ENCODE results near the gene PPP2R5C.

The PPP2R5C gene

GRCh38 chr14:101814934-101815333 lies 53.4 kb downstream of the PPP2R5C start:
- DNase-seq (ENCODE audit: low read depth) = no peak

GRCh38 chr14:101815994-101816393 lies 54.5 kb downstream of the PPP2R5C start:
- DNase-seq (ENCODE audit: low read depth) = no peak

DNA sequence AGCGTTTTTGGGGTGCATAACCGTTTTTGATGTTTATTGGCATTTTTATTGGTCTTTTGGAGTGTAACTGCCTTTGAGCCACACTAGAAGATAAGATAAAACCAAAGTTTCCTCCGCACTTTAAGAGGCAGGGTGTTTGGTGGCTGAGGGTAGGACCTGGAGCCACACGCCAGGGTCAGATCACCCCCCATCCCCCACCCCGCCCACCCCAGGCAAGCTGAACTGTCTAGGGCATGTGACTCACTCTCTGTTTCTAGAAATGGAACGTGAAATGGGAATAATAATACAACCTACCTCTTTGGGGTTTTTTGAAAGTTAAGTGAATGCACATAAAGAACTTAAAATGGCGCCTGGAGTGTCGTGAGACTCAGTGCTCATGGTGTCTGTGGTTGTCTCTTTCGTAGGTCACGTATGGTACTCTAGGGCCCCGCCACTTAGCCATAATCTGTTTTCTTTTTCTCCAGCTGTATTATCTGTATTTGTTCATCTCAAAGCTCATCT lies 56.0 kb downstream of the PPP2R5C start:
- DNase-seq (ENCODE audit: low read depth) = no peak

GRCh38 chr14:101819251-101819990 lies 57.9 kb downstream of the PPP2R5C start:
- DNase-seq (ENCODE audit: low read depth) = peak; percentile 47

DNA sequence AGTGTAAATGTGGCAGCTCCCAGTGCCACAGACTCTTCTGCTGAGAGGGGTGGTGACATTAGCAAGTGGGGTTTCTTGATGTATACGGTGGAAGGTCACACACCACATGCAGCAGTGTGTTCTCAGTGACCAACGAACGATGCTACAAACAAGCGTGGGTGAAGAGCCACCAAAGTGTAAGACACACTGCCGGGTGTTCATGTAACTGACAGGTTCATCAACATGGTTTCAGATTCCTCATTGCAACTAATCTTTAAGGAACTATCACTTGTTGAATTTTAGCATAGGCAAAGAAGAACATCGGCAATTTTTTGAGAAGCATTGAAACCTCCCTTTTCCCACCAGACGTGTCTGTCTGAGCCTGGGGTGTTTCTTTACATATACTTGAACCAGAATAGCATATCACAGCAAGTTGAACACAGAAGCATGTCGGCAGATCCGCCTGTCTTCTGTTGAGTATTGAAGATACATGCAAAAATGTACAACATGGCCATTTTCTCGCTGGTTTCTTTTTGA lies 58.8 kb downstream of the PPP2R5C start:
- DNase-seq (ENCODE audit: low read depth) = no peak

- no peak for DNase-seq (ENCODE audit: low read depth)
Observed at GRCh38 chr14:101821528-101821927, 60.0 kb downstream of the PPP2R5C start.

- DNase-seq (ENCODE audit: low read depth) = no peak
Observed at GRCh38 chr14:101823066-101823465, 61.6 kb downstream of the PPP2R5C start.

GRCh38 chr14:101823511-101824120 lies 62.1 kb downstream of the PPP2R5C start:
- DNase-seq (ENCODE audit: low read depth) = peak; percentile 50

DNA sequence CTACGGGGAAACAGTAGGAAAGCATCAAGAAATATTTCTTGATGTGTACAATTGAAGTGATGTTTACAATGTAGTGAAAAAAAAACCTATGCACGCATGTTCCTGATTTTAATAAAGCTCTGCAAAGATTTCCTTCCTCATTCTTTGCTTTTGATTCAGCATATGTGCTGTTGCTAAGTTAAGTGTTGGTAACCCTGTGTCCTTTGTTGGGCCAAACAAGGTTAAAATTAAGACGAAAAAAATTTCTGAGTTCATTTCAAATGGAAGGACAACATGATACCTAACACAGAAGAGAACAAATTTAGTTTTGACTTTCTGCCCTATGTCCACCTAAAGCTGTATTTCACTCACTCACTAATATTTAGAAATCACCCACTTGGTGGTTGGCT lies 62.8 kb downstream of the PPP2R5C start:
- DNase-seq (ENCODE audit: low read depth) = no peak

- no peak for DNase-seq (ENCODE audit: low read depth)
Observed at GRCh38 chr14:101825797-101826196, 64.3 kb downstream of the PPP2R5C start.

GRCh38 chr14:101826351-101826750 lies 64.8 kb downstream of the PPP2R5C start:
- no peak for DNase-seq (ENCODE audit: low read depth)

DNA sequence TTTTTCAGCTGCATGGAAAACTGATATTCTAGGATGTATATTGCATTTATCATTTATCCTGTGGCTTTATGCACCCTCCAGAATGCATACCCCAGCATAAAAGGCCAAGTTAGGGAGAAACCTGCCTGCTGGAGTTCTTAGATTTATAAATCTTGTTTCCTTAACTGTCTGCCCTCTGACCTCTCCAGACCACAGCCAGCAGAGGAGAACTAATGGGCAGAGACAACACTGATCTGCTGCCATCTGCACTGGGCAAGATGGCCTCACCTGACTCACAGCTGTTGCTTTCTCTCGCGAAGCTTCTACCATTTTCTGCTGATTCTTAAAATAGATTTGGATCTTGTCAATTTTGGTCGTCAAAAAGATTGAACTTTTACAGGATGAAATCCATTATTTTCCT lies 65.8 kb downstream of the PPP2R5C start:
- DNase-seq (ENCODE audit: low read depth) = no peak

DNA sequence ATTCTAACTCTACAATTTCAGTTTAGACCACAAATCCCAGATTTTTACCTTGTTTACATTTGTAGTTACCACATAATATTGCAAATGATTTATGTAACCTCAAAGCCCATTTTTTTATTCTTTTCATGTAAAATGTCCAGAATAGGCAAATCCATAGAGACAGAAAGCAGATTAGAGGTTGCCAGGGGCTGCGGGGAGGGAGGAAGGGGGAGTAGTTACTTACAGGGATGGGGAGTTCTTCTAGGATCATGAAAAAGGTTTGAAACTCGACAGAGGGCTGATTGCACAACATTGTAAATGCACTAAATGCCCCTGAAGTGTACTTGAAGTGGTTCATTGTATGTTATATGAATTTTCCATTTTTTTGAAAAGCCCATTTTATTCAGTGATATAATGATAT lies 66.5 kb downstream of the PPP2R5C start:
- DNase-seq (ENCODE audit: low read depth) = no peak

DNA sequence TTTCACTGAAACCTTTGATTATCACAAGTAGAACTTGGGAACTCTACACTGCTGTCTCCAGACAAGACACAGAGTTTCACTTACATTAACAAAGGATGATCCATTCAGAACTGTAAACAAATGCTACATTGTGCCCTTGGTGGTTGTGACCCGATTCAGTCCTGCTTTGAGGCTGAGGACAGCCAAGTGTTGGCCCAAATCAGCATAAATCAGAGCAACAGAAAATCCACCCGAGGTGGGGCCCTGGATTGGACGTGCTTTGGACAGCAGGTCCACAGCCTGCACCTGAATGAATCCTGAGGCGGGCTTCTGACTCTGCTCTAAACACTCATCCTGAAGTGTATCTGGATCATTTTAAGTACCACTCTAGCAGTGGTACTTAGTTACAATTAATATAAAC lies 68.8 kb downstream of the PPP2R5C start:
- DNase-seq (ENCODE audit: low read depth) = no peak

DNA sequence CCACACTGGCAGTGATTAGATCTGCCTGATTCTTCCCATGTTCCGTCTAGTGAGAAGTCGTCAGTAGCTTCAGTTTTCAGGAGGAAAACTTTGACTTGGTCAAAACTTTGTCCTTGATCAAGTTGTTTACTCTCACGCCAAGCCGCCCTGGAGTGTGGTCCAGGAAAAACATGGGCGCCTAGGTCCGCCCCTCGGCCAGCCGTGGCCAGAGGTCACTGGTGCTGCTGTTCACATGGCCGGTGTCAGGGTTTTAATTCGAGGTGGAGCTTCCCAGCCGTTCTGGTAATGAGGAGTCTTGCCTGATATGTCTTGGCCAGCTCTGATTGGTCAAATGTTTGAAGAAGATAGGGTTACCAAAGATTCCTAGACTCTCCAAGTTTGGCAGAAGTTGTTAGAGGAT lies 71.5 kb downstream of the PPP2R5C start:
- DNase-seq (ENCODE audit: low read depth) = no peak

DNA sequence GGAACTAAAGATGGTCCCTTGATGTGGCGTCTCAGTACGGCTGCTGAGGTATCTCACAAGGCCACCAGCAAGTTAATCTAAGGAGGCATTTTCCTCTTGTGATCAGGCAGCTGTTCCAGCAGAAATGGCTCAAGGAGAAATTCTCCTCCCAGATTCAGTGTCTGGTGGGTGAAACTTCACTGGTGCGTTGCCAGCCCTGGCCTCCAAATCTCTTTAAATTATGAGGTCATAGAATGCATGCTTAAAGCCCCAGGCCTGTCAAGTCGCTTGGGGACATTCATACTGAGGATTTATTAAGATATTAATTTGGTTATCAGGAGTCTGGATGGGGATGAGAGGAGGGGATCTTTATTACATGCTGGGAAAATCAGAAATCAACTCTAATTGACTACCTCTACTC lies 72.9 kb downstream of the PPP2R5C start:
- DNase-seq (ENCODE audit: low read depth) = no peak

DNA sequence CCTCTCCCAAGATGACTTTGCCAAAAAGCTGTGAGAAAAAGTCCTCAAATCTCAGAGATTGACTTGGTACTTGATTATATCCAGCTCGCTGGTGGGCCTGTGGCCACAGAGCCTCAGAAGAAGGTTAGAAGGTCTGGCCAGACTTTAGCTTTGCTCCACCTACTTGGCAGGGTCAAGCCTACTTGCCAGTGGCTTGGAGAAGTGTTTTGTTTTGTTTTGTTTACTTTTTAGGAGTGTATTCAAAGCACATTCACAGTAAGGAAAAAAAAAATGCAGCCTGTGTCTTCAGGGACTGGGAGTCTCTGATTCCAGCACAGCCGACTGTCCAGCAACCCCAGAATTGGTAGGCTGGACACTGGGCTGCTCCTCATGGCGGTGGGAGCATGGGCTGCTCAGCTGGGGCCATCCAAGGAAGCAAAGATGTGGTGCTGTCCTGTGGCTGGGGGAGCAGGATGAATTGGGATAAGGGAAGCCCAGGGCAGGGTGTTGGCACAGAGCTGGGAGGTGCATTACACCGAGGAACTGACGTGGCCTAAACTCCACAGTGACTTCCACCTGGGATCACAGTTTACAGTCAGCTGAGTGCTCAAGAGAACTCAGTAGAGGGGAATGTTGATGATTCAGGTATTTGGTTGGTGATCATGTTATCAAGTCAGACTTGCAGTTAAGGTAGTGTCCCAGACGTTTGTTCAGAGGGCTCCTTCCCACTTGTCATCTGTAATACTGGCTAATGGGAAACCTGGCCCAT lies 73.5 kb downstream of the PPP2R5C start:
- DNase-seq (ENCODE audit: low read depth) = no peak

DNA sequence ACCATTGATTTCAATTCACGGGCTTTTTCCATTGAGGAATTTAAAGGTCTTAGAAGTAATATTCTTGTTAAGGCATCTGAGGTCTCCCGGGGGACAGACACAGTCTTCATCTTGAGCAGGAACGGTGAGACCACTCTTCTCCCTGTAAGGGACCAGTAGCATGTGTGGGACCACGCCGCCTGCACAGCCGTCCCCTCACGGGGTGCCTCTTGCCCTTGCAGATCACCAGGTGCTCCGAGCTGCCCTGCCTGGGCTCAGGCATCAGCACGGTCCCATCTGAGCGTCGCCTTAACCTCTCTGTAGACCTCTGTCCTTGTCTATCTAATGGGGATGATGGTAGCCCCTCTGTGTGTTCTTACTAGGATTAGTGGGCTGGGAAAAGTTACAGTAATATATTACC lies 74.1 kb downstream of the PPP2R5C start:
- DNase-seq (ENCODE audit: low read depth) = no peak

DNA sequence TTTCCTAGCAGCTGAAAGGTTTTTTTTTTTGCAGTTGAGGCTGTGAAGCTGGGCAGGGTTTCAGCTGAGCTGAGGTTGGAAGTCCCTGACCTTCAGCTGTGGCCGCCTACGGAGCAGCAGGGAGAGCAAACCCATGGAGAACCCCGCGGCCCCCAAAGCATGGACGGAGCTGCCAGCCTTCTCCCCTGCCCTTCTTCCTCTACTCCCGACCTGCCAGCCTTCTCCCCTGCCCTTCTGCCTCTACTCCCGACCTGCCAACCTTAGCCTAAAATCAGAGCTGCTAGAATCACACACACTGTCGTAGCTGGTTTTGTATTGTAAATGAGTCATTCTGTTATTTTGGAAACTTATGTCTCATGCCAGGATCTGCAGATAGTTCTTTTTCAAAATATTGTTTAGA lies 74.6 kb downstream of the PPP2R5C start:
- no peak for DNase-seq (ENCODE audit: low read depth)

GRCh38 chr14:101838476-101838875 lies 77.0 kb downstream of the PPP2R5C start:
- no peak for DNase-seq (ENCODE audit: low read depth)

- DNase-seq (ENCODE audit: low read depth) = no peak
Observed at GRCh38 chr14:101839236-101839635, 77.7 kb downstream of the PPP2R5C start.

- no peak for DNase-seq (ENCODE audit: low read depth)
Observed at GRCh38 chr14:101839661-101840060, 78.2 kb downstream of the PPP2R5C start.
